Smooth muscle cell (in vitro differentiated cells): ENCODE data around the gene IKBKG. TPM values are rescaled to one million over a fixed set of nuclear protein-coding genes. Genes with fewer than 3 reads are reported as not detected.

Experiments
- DNase-seq: peaks from one replicate; lab custom pipeline; 2025; ENCODE audit not compliant: unreplicated experiment; lab: John Stamatoyannopoulos, UW
- H2AFZ ChIP-seq: fragments of 200-600 bp; sonication (generic); 2 replicates; pipeline ENCODE4 v1.6.0; 2016; ENCODE audit warnings: antibody characterized with exemption, low read depth, mild to moderate bottlenecking
- H3F3A ChIP-seq: fragments of 200-600 bp; sonication (generic); 2 replicates; pipeline ENCODE4 v1.6.0; 2017; ENCODE audit warnings: antibody characterized with exemption, low read depth
- H3K27ac ChIP-seq: fragments of 200-600 bp; sonication (generic); 2 replicates; pipeline ENCODE4 v1.5.1; 2016; ENCODE audit warnings: low read depth, mild to moderate bottlenecking
- H3K27me3 ChIP-seq: fragments of 200-600 bp; sonication (generic); 2 replicates; pipeline ENCODE4 v1.6.1; 2016; ENCODE audit warnings: low read depth, mild to moderate bottlenecking
- H3K36me3 ChIP-seq: fragments of 200-600 bp; sonication (generic); 2 replicates; pipeline ENCODE4 v1.5.1; 2016; ENCODE audit warnings: low read depth
- H3K4me1 ChIP-seq: fragments of 200-600 bp; sonication (generic); 2 replicates; pipeline ENCODE4 v1.5.1; 2016; ENCODE audit warnings: low read depth
- H3K4me2 ChIP-seq: fragments of 200-600 bp; sonication (generic); 2 replicates; pipeline ENCODE4 v1.6.0; 2016; ENCODE audit warnings: mild to moderate bottlenecking
- H3K4me3 ChIP-seq: fragments of 200-600 bp; sonication (generic); 2 replicates; pipeline ENCODE4 v1.5.1; 2016; ENCODE audit warnings: mild to moderate bottlenecking
- H3K79me2 ChIP-seq: fragments of 200-600 bp; sonication (generic); 2 replicates; pipeline ENCODE4 v1.6.0; 2016; ENCODE audit warnings: low read depth, mild to moderate bottlenecking
- H3K9ac ChIP-seq: fragments of 200-600 bp; sonication (generic); 2 replicates; pipeline ENCODE4 v1.6.0; 2016; ENCODE audit warnings: low read depth
- H3K9me3 ChIP-seq: fragments of 200-600 bp; sonication (generic); replicated peaks from 2 replicates; pipeline ENCODE4 v1.5.1; 2016; ENCODE audit warnings: low read depth
- H4K20me1 ChIP-seq: fragments of 200-600 bp; sonication (generic); 2 replicates; pipeline ENCODE4 v1.6.0; 2016; ENCODE audit warnings: low read depth
- CTCF ChIP-seq: fragments of 200-600 bp; sonication (generic); IDR thresholded peaks from 2 replicates; pipeline ENCODE4 v1.5.1; 2017; ENCODE audit warnings: borderline replicate concordance, mild to moderate bottlenecking, antibody characterized with exemption; ENCODE audit not compliant: insufficient read depth, poor library complexity, severe bottlenecking
- WGBS: methylation state at CpG from one replicate; pipeline ENCODE4 v1.1.7; 2016; ENCODE audit warnings: low lambda C conversion rate; 5-methylcytosine and 5-hydroxymethylcytosine counted together
- polyA plus RNA-seq: library from polyadenylated mRNA; unstranded; fragments of >200 nt; fragmentation: Nextera tagmentation; extraction: Ambion mirVana; gene quantifications from 2 replicates; pipeline ENCODE4 v1.2.1, GENCODE V29; 2016
- total RNA-seq: library from RNA; depleted of rRNA; stranded (reverse); fragments of >200 nt; gene quantifications from 2 replicates; pipeline ENCODE4 v1.2.3, GENCODE V29; 2014

The IKBKG gene
- total and polyA plus RNA-seq, 2 experiments from 2014 or later: 12.5 to 25.4 TPM

GRCh38 chrX:154596290-154596929 lies 49.0 kb downstream of the IKBKG start:
- H3K27ac ChIP-seq: no peak overlapping the region
- H3F3A ChIP-seq: no peaks in the 10 kb centered on the region
- no peak overlapping the region for H3K9ac ChIP-seq
- 23% methylated on average over 3 of the region's 3 CpGs for WGBS
- no peaks in the 10 kb centered on the region for H3K27me3 ChIP-seq
- no peak overlapping the region for H3K4me3 ChIP-seq
- H3K36me3 ChIP-seq: no peaks in the 10 kb centered on the region
- H3K4me1 ChIP-seq: no peaks in the 10 kb centered on the region
- no peak overlapping the region for H3K4me2 ChIP-seq
- H2AFZ ChIP-seq: no peak overlapping the region
- no peaks in the 10 kb centered on the region for H3K9me3 ChIP-seq
- DNase-seq: no peak
- H4K20me1 ChIP-seq: no peaks in the 10 kb centered on the region
- TF ChIP-seq CTCF: no peak
- no peaks in the 10 kb centered on the region for H3K79me2 ChIP-seq

DNA sequence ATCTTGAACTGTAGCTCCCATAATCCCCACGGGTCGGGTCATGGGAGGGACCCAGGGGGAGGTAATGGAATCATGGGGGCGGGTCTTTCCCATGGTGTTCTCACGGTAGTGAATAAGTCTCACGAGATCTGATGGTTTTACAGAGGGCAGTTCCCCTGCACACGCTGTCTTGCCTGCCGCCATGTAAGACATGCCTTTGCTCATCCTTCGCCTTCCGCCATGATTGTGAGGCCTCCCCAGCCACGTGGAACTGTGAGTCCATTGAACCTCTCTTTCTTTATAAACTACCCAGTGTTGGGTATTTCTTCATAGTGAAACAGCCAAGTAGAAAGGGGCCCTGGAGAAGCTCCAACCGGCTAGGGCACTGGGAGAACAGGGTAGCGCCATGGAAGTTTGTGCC lies 49.8 kb downstream of the IKBKG start:
- no peak for DNase-seq
- H3K4me1 ChIP-seq: no peaks in the 10 kb centered on the region
- H3F3A ChIP-seq: no peaks in the 10 kb centered on the region
- no peaks in the 10 kb centered on the region for H3K36me3 ChIP-seq
- H3K9ac ChIP-seq: no peak overlapping the region
- H4K20me1 ChIP-seq: no peaks in the 10 kb centered on the region
- TF ChIP-seq CTCF: no peak
- no peaks in the 10 kb centered on the region for H3K79me2 ChIP-seq
- no peak overlapping the region for H3K4me3 ChIP-seq
- WGBS: 84% methylated on average over 12 of the region's 12 CpGs
- no peak overlapping the region for H3K4me2 ChIP-seq
- H3K27me3 ChIP-seq: no peaks in the 10 kb centered on the region
- H3K9me3 ChIP-seq: no peaks in the 10 kb centered on the region
- no peak overlapping the region for H2AFZ ChIP-seq
- no peak overlapping the region for H3K27ac ChIP-seq

DNA sequence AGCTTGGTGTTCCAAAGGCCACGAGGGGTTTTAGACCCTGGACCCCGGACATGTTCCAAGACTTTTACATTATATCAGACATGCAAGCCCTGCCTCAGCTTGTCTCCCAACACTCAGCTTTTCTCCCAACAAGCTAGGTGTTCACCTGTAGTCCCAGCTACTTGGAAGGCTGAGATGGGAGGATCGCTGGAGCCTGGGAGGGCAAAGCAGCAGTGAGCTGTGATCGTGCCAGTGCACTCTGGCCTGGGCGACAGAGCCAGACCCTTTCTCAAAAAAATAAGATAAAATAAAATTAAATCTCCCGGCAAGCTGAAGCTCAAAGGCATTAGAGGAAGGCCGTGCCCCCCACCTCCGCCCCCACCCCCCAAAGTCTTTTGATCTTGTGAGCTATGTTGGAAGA lies 51.2 kb downstream of the IKBKG start:
- 86% methylated on average over 8 of the region's 8 CpGs for WGBS
- no peaks in the 10 kb centered on the region for H3K27me3 ChIP-seq
- H3K36me3 ChIP-seq: no peaks in the 10 kb centered on the region
- no peaks in the 10 kb centered on the region for H4K20me1 ChIP-seq
- no peak overlapping the region for H3K9ac ChIP-seq
- H3K27ac ChIP-seq: no peak overlapping the region
- H3F3A ChIP-seq: no peaks in the 10 kb centered on the region
- no peaks in the 10 kb centered on the region for H3K4me1 ChIP-seq
- no peak overlapping the region for H3K4me3 ChIP-seq
- no peak overlapping the region for H2AFZ ChIP-seq
- no peak overlapping the region for H3K4me2 ChIP-seq
- H3K79me2 ChIP-seq: no peaks in the 10 kb centered on the region
- no peak for TF ChIP-seq CTCF
- no peak for DNase-seq
- H3K9me3 ChIP-seq: no peaks in the 10 kb centered on the region

DNA sequence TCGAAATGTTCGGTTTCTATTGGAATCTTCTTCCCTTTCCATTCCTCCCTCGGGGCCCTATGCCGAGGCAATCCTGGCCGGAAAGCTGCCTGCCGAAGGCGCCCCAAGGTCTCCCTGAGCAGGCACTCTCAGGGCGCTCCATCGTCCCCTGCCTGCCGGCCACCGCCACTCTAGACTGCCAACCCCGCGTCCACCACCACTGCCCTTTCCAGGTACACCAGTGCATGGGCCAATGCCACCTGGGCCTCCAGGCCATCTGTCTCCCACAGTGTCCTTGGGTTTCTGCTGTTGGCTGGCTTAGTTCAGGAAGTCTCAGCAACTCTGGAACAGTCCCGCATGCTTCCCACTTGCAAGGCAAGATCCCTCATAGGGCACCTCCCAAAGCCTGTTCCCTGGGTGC lies 52.1 kb downstream of the IKBKG start:
- no peaks in the 10 kb centered on the region for H3K36me3 ChIP-seq
- no peak overlapping the region for H3K27ac ChIP-seq
- no peak for TF ChIP-seq CTCF
- no peak overlapping the region for H3K4me3 ChIP-seq
- no peaks in the 10 kb centered on the region for H3K27me3 ChIP-seq
- no peaks in the 10 kb centered on the region for H3K9me3 ChIP-seq
- no peaks in the 10 kb centered on the region for H4K20me1 ChIP-seq
- DNase-seq: no peak
- H3K4me1 ChIP-seq: no peaks in the 10 kb centered on the region
- H2AFZ ChIP-seq: no peak overlapping the region
- no peaks in the 10 kb centered on the region for H3F3A ChIP-seq
- H3K4me2 ChIP-seq: no peak overlapping the region
- H3K79me2 ChIP-seq: no peaks in the 10 kb centered on the region
- H3K9ac ChIP-seq: no peak overlapping the region
- 96% methylated on average over 14 of the region's 14 CpGs for WGBS
